ENCODE measurements around the gene PNLDC1.
"Not testable (repeated sequence)": the region's sequence is repeated elsewhere in the genome, so short reads cannot be mapped to it uniquely, and the experiment has no call there.

Gene PNLDC1

GRCh38 chr6:159821122-159821521 is 21.0 kb downstream of the PNLDC1 start:
- DNase-seq (ENCODE audit: low read depth): no peak

- DNase-seq (ENCODE audit: low read depth): no peak
Observed at GRCh38 chr6:159821726-159822125, 21.6 kb downstream of the PNLDC1 start.

GRCh38 chr6:159823953-159824352 is 23.9 kb downstream of the PNLDC1 start:
- no peak for DNase-seq (ENCODE audit: low read depth)

GRCh38 chr6:159824690-159825089 is 24.6 kb downstream of the PNLDC1 start:
- not testable (repeated sequence) for DNase-seq (ENCODE audit: low read depth)

- DNase-seq (ENCODE audit: low read depth): no peak
Observed at GRCh38 chr6:159826004-159826403, 25.9 kb downstream of the PNLDC1 start.

GRCh38 chr6:159826968-159827647 is 27.0 kb downstream of the PNLDC1 start:
- no peak for DNase-seq (ENCODE audit: low read depth)

- DNase-seq (ENCODE audit: low read depth): no peak
Observed at GRCh38 chr6:159828074-159828473, 28.0 kb downstream of the PNLDC1 start.

- no peak for DNase-seq (ENCODE audit: low read depth)
Observed at GRCh38 chr6:159829526-159829925, 29.4 kb downstream of the PNLDC1 start.

- no peak for DNase-seq (ENCODE audit: low read depth)
Observed at GRCh38 chr6:159830501-159831372, 30.7 kb downstream of the PNLDC1 start.

- no peak for DNase-seq (ENCODE audit: low read depth)
Observed at GRCh38 chr6:159831373-159831679, 31.2 kb downstream of the PNLDC1 start.

- no peak for DNase-seq (ENCODE audit: low read depth)
Observed at GRCh38 chr6:159832946-159833345, 32.9 kb downstream of the PNLDC1 start.

GRCh38 chr6:159833556-159833955 is 33.5 kb downstream of the PNLDC1 start:
- no peak for DNase-seq (ENCODE audit: low read depth)

GRCh38 chr6:159833997-159834603 is 34.0 kb downstream of the PNLDC1 start:
- DNase-seq (ENCODE audit: low read depth): no peak

- no peak for DNase-seq (ENCODE audit: low read depth)
Observed at GRCh38 chr6:159836718-159837490, 36.8 kb downstream of the PNLDC1 start.

GRCh38 chr6:159837511-159837910 is 37.4 kb downstream of the PNLDC1 start:
- DNase-seq (ENCODE audit: low read depth): no peak

- no peak for DNase-seq (ENCODE audit: low read depth)
Observed at GRCh38 chr6:159838020-159838744, 38.1 kb downstream of the PNLDC1 start.

- no peak for DNase-seq (ENCODE audit: low read depth)
Observed at GRCh38 chr6:159842035-159842434, 42.0 kb downstream of the PNLDC1 start.

- no peak for DNase-seq (ENCODE audit: low read depth)
Observed at GRCh38 chr6:159844737-159845645, 44.9 kb downstream of the PNLDC1 start.

- DNase-seq (ENCODE audit: low read depth): not testable (repeated sequence)
Observed at GRCh38 chr6:159848552-159848951, 48.5 kb downstream of the PNLDC1 start.

- not testable (repeated sequence) for DNase-seq (ENCODE audit: low read depth)
Observed at GRCh38 chr6:159849851-159850250, 49.8 kb downstream of the PNLDC1 start.

- no peak for DNase-seq (ENCODE audit: low read depth)
Observed at GRCh38 chr6:159852877-159853276, 52.8 kb downstream of the PNLDC1 start.

All from HS-27A (cell line).